GM21825 (cell line): Measurements from ENCODE around the gene SPRR2D.
"Not testable (repeated sequence)": the region's sequence is repeated elsewhere in the genome, so short reads cannot be mapped to it uniquely, and the experiment has no call there.

Experiments
- ATAC-seq: cut with Tn5 transposase; IDR thresholded peaks from one replicate; pipeline ENCODE4 v1.9.1; 2021; ENCODE audit warnings: mild to moderate bottlenecking, moderate library complexity; ENCODE audit not compliant: unreplicated experiment

The SPRR2D gene

GRCh38 chr1:153021829-153022228 lies 19.1 kb downstream of the SPRR2D start:
- not testable (repeated sequence) for ATAC-seq

- ATAC-seq: not testable (repeated sequence)
Measured at GRCh38 chr1:153011235-153011758, 29.6 kb downstream of the SPRR2D start.

- no peak for ATAC-seq
Measured at GRCh38 chr1:153001382-153001781, 39.5 kb downstream of the SPRR2D start, which contains the start of gene SPRR3. TSS of gene SPRR3 (plus strand) at chr1:153001749. CDS start at chr1:153003021, 1,272 bp downstream.

GRCh38 chr1:153000294-153000693 lies 40.6 kb downstream of the SPRR2D start:
- ATAC-seq: no peak

GRCh38 chr1:152999818-153000217 lies 41.1 kb downstream of the SPRR2D start:
- no peak for ATAC-seq

- ATAC-seq: no peak
Measured at GRCh38 chr1:152998476-152998875, 42.4 kb downstream of the SPRR2D start.

GRCh38 chr1:152997901-152998300 lies 43.0 kb downstream of the SPRR2D start:
- no peak for ATAC-seq

- ATAC-seq: no peak
Measured at GRCh38 chr1:152996633-152997400, 44.1 kb downstream of the SPRR2D start.

- ATAC-seq: no peak
Measured at GRCh38 chr1:152995842-152996241, 45.1 kb downstream of the SPRR2D start.

- no peak for ATAC-seq
Measured at GRCh38 chr1:152993186-152993585, 47.7 kb downstream of the SPRR2D start.
